Ovary (tissue), 9 donors: ENCODE data around the gene CDC6. TPM values are rescaled to one million over a fixed set of nuclear protein-coding genes. Genes with fewer than 3 reads are reported as not detected.
A peak's percentile ranks its signal among the peaks of the same experiment; 100 is the strongest.

ENCODE experiments used
- DNase-seq, 5 donors: peaks; one replicate each; pipeline ENCODE4 v3.0.0-alpha.2; 2019 to 2020
- H3K27ac ChIP-seq, 2 donors: fragments of 200-600 bp; one replicate each; pipeline versions ENCODE4 v1.5.1 to v1.8.0; 2019 to 2022
- H3K27me3 ChIP-seq: fragments of 200-600 bp; one replicate; pipeline ENCODE4 v1.8.0; 2022
- H3K36me3 ChIP-seq: fragments of 200-600 bp; sonication (generic); one replicate; pipeline ENCODE4 v1.5.1; 2019
- H3K4me1 ChIP-seq: one replicate; pipeline ENCODE4 v1.8.1; 2013; ENCODE audit warnings: mild to moderate bottlenecking, moderate library complexity; ENCODE audit not compliant: insufficient read depth
- H3K4me3 ChIP-seq: fragments of 200-600 bp; sonication (generic); one replicate; pipeline ENCODE4 v1.5.1; 2017
- H3K9me3 ChIP-seq, 2 donors: fragments of 200-600 bp in 1 of 2; sonication (generic) in 1 of 2; one replicate each; pipeline versions ENCODE4 v1.5.1 to v1.8.1; 2013 to 2019; ENCODE audit warnings: mild to moderate bottlenecking in 1 of 2, moderate library complexity in 1 of 2
- EP300 ChIP-seq: sonication (generic); formaldehyde crosslinking; IDR thresholded peaks from one replicate; pipeline ENCODE4 v1.6.1; 2017; ENCODE audit warnings: antibody characterized with exemption
- POLR2A ChIP-seq: fragments of 450-650 bp; IDR thresholded peaks from one replicate; pipeline ENCODE4 v1.6.1; 2017; ENCODE audit warnings: antibody characterized with exemption, mild to moderate bottlenecking, moderate library complexity
- WGBS, 3 donors: extraction: QIAGEN DNeasy Blood & Tissue Kit in 1 of 3; methylation state at CpG; one replicate each; pipeline versions ENCODE4 v1.1.5 to v1.1.7; 2013 to 2017; 5-methylcytosine and 5-hydroxymethylcytosine counted together
- intact Hi-C, 4 donors: fragments of 100-400 bp; cut with DNase I; formaldehyde crosslinking; loops; one replicate each; pipeline versions ENCODE4 v1.11.0 to v1.15.1; 2022 to 2023
- polyA plus RNA-seq, 2 donors: library from polyadenylated mRNA; stranded (reverse); fragments of 200-250 nt in 1 of 2; fragments of 350-450 nt in 1 of 2; fragmentation: Illumina TruSeq in 1 of 2; extraction: RNeasy Lipid Tissue Mini Kit (QIAGEN cat#74804) in 1 of 2; gene quantifications; one replicate each; pipeline ENCODE4 v1.2.3, GENCODE V29; 2013 to 2014
- total RNA-seq, 7 donors: library from RNA; depleted of rRNA in 2 of 7; stranded (reverse); fragments of >200 nt in 2 of 7; fragmentation: NEBNext Ultra II Directional in 3 of 7; extraction: Animal tissue kit (Norgen Biotek cat#: 25700) in 3 of 7; gene quantifications; one replicate each; pipeline versions ENCODE4 v1.1.0 to v1.2.4, GENCODE V29; 2016 to 2023
- TF ChIP-seq, protein P1 (sequence below), 3 donors: fragments of 450-650 bp in 2 of 3; fragments of 200-600 bp in 1 of 3; IDR thresholded peaks; one replicate each; pipeline versions ENCODE4 v1.5.1 to v1.8.0; 2016 to 2022; ENCODE audit warnings: antibody characterized with exemption in 3 of 3, mild to moderate bottlenecking in 1 of 3
- donor health status: DM: no; HTN: no; CAD: no; lungs with moderate emphysema.
- donor health status: DM: no; HTN: no; CAD: no.
- donor health status: Bipolar disorder and iron deficiency.
- donor health status: DM: yes; HTN: yes; CAD: no.
- donor health status: DM: no; HTN: no; CAD: no.
- donor health status: DM: yes; HTN: yes; CAD: no.

Gene CDC6
- total and polyA plus RNA-seq, 9 donors: 0.34 to 3.8 (median 0.80) TPM

DNA sequence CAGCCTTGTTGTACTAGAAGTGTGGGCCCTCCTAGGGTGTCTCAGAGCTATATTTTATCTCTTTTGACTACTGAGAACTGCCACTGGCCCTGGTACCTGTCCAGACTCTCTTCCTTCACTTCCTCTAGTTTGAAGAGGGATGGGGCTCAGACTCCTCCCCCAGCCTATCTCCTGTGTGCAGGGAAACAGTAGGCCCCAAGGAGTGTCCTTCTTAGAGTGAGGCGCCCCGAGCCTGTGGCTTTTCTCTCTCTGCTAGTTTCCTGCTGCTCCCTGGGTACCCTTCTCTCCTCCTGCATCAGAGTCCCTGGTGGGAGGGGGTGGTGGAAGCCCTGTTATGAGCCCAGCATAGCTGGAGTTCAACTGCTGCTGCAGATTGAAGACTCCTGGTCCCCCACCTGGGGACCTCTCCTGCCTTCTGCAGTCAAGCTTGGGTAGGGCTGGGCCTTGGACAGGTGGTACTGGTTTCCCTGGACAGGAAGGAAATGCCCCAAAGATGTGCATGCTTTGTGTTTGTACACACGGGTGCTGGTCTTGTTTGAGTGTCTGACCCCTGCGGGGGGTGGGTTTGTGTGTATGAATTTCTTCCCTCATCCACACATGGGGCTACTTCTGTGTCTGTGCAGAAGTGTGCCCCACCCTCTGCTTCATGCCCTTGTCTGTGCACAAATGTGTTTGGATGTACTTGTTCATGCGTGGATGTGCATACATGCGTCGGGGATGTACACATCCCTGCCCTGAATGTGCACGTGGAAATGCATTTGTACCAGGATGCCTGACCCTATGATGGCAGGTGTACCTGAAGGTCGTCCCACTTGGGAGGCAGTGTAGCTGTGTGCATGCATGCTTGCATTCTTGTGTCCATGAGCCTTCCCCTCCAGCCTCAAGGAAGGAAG lies 28.2 kb downstream of the CDC6 start:
- H3K4me1 ChIP-seq: peaks cover 30% of the 10 kb centered on the region
- no peaks in the 10 kb centered on the region for H3K9me3 ChIP-seq
- DNase-seq: peak in 4 of 5 donors; percentile 10 to 29 (median 22)
- TF ChIP-seq, protein P1, sequence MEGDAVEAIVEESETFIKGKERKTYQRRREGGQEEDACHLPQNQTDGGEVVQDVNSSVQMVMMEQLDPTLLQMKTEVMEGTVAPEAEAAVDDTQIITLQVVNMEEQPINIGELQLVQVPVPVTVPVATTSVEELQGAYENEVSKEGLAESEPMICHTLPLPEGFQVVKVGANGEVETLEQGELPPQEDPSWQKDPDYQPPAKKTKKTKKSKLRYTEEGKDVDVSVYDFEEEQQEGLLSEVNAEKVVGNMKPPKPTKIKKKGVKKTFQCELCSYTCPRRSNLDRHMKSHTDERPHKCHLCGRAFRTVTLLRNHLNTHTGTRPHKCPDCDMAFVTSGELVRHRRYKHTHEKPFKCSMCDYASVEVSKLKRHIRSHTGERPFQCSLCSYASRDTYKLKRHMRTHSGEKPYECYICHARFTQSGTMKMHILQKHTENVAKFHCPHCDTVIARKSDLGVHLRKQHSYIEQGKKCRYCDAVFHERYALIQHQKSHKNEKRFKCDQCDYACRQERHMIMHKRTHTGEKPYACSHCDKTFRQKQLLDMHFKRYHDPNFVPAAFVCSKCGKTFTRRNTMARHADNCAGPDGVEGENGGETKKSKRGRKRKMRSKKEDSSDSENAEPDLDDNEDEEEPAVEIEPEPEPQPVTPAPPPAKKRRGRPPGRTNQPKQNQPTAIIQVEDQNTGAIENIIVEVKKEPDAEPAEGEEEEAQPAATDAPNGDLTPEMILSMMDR (IDR thresholded peaks at IDR 0.05): no peak
- TF ChIP-seq POLR2A (no peak), EP300 (no peak)
- WGBS, 3 donors: 54 to 60% (median 57%) methylated on average over 9 of the region's 9 CpGs
- H3K4me3 ChIP-seq: no peak overlapping the region
- intact Hi-C loops: loop anchor here in 1 of 4 donors (5.0 kb wide), 1 partner anchor 36 kb away; no protein-coding TSS in a partner anchor
- no peaks in the 10 kb centered on the region for H3K27me3 ChIP-seq
- no peaks in the 10 kb centered on the region for H3K36me3 ChIP-seq
- peak overlapping the region in 1 of 2 donors; percentile 35 for H3K27ac ChIP-seq

DNA sequence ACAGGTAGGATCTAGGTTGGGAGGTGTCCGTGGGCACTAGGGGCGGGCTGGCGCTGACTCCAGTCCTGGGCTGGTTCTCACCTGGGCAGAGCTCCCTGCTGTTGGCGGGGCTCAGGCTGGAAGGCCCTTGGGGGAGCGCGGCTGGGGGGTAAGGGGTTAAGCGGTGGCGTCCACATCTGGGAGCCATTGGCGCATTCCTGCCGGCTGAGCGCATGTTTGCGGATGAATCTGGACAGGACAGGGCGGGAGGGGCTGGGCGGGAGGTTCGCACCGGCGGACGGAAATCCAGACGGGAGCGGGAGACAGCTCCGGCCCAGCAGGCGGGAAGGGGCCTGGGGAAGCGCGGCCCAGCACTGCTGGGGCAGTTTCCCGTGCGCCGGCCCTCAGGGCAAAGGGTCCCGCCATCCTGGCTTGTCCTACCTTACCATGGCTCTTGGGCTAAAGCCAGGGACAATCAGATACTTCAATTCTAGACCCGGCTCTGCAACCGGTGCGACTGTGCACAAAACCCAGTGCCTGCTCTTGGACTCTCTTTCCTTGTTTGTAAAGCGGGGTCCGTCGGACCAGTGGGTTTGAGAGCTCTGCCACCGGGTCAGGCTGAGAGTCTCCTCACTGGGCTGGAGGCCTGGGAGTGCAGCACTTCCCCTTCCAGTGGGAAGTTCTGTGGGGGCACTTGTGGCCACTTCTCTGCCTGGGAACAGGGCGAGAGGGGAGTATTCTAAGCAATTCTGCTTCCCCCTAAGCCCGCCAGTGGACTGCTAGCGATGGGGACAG lies 29.1 kb downstream of the CDC6 start:
- intact Hi-C loops: loop anchor here in 1 of 4 donors (5.0 kb wide), 1 partner anchor 36 kb away; no protein-coding TSS in a partner anchor
- Histone ChIP-seq H3K9me3 (no peaks in the 10 kb centered on the region), H3K27ac (peak overlapping the region; percentile 30 to 35), H3K36me3 (no peaks in the 10 kb centered on the region), H3K4me1 (peaks cover 34% of the 10 kb centered on the region), H3K4me3 (peak overlapping the region; percentile 95), H3K27me3 (no peaks in the 10 kb centered on the region)
- DNase-seq: peak; percentile 68 to 83 (median 76)
- 4 to 7% (median 6%) methylated on average over 34 to 38 of the region's 38 CpGs for WGBS, 3 donors
- TF ChIP-seq POLR2A (no peak), EP300 (no peak)
- TF ChIP-seq, protein P1 (IDR thresholded peaks at IDR 0.05): no peak

DNA sequence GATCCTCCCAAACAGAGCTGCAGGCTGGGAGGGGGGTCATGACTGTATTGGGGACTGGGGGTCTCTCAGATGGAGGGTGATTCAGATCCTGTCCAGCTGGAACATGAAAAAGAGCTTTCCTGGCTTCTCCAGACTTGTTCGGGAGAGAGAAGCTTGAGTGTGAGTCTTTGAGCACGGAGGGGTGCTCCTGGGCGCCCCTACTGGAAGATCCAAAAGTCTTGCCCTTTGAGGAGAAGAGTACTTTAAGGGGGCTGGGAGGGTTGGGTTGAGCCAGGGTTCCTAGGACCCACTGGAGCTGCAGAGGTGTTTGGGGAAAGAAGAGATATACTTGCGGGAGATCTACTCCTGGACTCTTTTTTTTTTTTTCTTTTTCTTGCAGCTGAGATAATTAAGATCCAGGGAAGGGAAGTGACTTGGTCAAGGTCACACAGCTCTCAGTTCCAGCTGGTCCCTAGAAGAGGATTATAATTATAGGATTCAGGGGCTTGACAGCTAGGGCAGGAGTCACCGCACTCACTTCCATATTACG lies 29.7 kb downstream of the CDC6 start:
- intact Hi-C loops: loop anchor here in 1 of 4 donors (5.0 kb wide), 1 partner anchor 35 kb away; no protein-coding TSS in a partner anchor
- TF ChIP-seq, protein P1 (IDR thresholded peaks at IDR 0.05): no peak
- TF ChIP-seq POLR2A (no peak), EP300 (no peak)
- DNase-seq: peak in 4 of 5 donors; percentile 28 to 64 (median 50)
- Histone ChIP-seq H3K27ac (peak overlapping the region in 1 of 2 donors; percentile 35), H3K36me3 (no peaks in the 10 kb centered on the region), H3K4me1 (peaks cover 37% of the 10 kb centered on the region), H3K4me3 (peak overlapping the region; percentile 95), H3K27me3 (no peaks in the 10 kb centered on the region), H3K9me3 (no peaks in the 10 kb centered on the region)
- 1 to 3% (median 1%) methylated on average over 6 of the region's 6 CpGs for WGBS, 3 donors
